GM18520 (cell line): ENCODE results near the gene CPOX.

Experiments used
- ATAC-seq: cut with Tn5 transposase; IDR thresholded peaks from one replicate; pipeline ENCODE4 v1.9.1; 2021; ENCODE audit not compliant: unreplicated experiment

CPOX gene

DNA sequence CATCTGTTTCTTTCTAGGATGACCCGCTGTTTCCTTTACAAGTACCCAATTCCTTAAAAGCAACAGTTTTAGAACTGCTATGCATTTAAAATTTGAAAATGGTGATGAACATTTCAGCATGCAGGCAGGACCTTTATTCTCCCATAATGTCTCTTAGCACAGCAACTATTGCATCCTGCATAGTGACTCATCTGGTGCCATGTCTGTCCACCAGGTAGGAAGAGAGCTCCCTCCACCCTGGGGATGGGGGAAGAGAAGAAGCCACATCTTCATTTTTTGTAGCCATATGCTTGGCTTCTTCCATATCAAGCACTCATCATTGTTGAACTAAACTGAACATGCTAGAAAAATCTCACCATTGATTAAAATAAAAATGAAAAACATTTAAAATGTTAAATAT lies 51.7 kb downstream of the CPOX start:
- ATAC-seq = no peak

DNA sequence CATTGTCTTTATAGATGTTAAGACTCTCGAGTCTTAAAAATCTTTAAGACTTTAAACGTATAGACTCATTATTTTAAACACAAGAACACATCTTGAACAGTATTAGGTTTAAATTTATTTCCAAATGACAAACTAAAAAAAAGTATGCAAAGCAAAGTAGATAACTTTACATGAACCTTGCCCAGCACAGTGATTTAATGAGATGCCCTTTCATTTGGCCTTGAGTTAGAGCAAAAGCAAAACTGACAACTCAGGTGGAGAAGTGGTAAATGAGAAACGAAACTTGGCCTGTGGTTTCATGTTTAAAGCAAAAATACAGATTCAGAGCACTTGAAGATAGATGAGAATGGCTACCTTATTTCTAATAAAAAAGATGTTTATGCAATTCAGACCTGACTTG lies 53.1 kb downstream of the CPOX start:
- ATAC-seq = peak; percentile 29

DNA sequence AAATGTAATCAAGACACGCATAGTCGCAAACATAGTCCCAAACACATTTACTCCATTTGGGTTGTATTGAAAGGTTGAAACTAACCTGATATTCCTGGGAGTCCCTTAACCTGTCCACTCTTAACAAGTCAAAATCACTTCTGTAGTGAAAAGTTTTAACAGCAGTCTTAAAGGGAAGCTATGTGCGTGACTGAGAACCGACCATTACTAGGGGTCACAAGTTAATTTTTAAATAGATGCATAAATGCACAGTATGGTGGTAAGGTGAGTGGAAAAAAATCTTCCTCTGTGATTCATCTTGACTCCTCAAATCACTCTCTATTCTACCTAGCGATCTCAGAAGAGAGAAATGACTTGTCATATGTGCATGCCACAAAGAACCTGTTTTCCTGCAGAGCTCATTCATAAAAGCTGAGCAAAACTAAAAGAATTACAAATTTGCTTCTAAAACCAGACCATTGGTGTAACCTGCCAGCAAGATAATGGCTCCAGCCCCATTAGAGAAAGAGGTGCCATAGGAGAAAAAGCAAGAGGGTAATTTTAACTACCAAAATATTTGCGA lies 56.9 kb downstream of the CPOX start:
- peak; percentile 66 for ATAC-seq

DNA sequence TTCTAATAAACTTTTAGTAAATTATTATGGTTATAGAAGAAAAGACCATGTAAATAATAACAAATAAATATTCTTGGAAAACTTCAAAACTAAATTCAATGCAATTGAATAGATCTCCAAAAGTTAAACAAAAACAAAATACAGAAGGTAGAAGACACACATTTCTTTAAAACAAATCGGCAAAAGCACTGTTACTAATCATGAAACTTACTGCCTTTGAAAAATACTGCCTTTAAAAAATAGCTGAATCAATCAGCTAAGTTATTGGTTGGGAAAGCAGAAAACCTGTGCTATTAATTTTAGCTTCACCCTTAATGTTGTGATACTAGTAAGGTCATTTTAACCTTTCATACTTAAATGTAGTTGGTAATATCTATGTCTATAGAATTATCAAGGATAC lies 58.7 kb downstream of the CPOX start:
- ATAC-seq = no peak

DNA sequence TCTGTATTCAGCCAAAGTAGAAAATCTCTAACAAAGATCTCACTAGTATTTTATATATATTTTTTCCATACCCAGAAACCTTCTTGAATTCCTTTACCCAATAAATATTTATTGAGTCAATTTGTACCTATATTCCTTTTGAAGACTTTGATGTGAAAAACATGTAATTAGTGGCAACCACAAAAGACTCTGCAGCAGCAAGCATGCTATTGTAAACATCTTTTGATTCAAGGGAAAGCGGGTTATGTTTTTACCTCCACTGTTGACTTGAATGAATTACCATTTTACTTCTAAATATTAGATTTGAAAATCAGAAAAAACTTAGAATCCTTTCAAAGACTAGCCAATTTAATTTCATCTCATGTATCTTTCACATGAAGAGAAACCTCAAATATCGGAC lies 59.2 kb downstream of the CPOX start:
- no peak for ATAC-seq

DNA sequence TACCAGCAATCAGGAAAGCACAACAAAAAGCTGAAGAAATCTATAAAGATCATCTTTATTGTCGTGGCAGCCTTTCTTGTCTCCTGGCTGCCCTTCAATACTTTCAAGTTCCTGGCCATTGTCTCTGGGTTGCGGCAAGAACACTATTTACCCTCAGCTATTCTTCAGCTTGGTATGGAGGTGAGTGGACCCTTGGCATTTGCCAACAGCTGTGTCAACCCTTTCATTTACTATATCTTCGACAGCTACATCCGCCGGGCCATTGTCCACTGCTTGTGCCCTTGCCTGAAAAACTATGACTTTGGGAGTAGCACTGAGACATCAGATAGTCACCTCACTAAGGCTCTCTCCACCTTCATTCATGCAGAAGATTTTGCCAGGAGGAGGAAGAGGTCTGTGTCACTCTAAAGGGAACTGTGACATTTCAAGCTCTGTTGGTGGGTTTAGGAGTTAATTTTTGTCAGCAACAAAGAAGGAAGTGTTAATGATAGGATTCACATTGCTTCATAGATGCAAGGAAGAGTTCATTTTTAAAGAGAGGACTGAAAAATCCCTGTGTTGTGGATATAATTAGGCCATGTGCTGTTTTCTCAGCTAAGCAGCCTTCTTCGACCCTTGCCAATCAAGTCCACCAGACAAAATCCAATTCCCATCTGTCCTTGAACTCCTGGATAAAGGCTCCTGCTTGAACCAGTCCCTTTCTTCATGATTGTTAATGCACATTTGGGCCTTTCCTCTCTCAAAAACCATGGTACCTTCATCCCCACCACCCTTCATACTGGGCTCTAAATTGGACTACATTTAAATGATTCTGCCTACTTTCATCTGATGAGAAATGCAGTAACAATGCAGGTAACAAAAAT lies 60.5 kb downstream of the CPOX start:
- no peak for ATAC-seq

DNA sequence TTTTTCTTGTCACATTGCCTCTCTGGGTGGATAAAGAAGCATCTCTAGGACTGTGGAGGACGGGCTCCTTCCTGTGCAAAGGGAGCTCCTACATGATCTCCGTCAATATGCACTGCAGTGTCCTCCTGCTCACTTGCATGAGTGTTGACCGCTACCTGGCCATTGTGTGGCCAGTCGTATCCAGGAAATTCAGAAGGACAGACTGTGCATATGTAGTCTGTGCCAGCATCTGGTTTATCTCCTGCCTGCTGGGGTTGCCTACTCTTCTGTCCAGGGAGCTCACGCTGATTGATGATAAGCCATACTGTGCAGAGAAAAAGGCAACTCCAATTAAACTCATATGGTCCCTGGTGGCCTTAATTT lies 61.2 kb downstream of the CPOX start:
- ATAC-seq = no peak

DNA sequence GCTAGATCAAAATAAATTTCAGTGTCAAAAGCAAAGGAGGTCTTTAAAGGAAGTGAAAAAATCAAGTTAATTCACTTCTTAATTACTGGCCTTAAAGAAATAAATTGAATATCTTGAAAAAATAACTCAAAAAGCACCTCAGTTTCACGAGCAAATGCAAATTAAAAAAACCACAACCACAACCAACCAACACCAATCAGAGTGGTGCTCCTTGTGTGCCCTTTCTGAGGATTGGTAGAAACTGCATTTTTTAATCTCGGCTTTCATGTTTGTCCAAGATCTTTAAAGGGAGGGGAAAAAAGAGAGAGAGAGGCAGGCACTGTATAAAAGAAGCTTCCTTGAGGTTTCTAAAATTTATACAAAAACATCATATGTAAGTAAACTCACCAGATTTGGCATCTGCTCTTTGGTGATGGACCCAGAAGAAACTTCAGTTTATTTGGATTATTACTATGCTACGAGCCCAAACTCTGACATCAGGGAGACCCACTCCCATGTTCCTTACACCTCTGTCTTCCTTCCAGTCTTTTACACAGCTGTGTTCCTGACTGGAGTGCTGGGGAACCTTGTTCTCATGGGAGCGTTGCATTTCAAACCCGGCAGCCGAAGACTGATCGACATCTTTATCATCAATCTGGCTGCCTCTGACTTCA lies 61.7 kb downstream of the CPOX start, which contains the start of gene GPR15:
TSS of gene GPR15 (plus strand) at position 357 of the 653 bp plus-strand sequence. CDS start at position 413, 56 bp downstream.
- ATAC-seq = peak; percentile 23

DNA sequence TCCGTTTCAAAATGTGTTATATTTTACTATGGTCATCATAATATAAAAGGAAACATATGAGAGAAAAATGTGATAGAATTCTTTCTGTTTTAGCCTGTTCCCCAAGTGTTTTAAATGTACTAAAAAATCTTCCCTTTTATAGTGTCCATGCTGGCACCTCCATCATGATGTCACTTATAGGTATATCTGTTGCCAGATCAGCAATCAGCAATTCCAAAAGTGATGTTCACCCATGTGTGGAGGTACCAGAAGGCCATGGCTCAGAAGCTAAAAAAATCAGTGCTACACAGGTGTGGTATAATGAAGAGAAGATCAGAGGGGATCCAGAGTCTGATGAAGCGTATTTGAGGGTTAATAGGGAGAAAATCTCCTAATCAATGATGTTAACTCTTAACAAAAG lies 62.7 kb downstream of the CPOX start:
- no peak for ATAC-seq

DNA sequence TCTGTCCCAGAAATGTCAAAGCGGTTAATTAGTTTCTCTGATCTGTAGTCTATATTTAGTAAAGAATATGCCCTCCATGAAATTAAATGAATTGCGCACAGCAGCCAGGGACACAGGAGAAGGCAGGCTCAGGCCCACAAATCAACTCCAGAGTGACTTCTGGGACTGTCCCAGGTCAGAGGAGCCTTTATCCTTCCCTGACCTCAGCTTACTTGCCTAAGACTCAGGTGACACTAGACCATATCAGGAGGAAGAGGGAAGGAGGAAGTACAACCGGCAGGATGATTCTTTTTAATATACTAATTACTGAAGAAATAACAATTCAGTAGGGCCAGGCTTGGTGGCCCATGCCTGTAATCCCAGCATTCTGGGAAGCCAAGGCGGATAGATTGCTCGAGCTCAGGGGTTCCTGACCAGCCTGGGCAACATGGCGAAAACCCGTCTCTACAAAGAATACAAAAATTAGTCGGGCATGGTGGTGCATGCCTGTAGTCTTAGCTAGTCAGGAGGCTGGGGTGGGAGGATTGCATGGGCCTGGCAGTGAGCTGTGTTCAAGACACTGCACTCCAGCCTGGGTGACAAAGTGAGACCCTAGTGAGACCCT lies 63.5 kb downstream of the CPOX start:
- ATAC-seq = no peak
